Mesendoderm (in vitro differentiated cells): ENCODE measurements around the gene SVIL.
"Not testable (repeated sequence)": the region's sequence is repeated elsewhere in the genome, so short reads cannot be mapped to it uniquely, and the experiment has no call there.

Experiments used
- DNase-seq: peaks from one replicate; pipeline ENCODE4 v3.0.0; 2013
- H2AK5ac ChIP-seq: 2 replicates; pipeline ENCODE4 v1.6.1; 2013; ENCODE audit warnings: low read length, inconsistent platforms
- H2BK120ac ChIP-seq: 2 replicates; pipeline ENCODE4 v1.6.1; 2013; ENCODE audit warnings: low read depth, mild to moderate bottlenecking, low read length, moderate library complexity, mixed read lengths
- H2BK15ac ChIP-seq: replicated peaks from 2 replicates; pipeline ENCODE4 v1.6.1; 2013; ENCODE audit warnings: low read depth, mild to moderate bottlenecking, moderate library complexity
- H2BK5ac ChIP-seq: 2 replicates; pipeline ENCODE4 v1.6.1; 2013; ENCODE audit warnings: low read length, inconsistent platforms
- H3K18ac ChIP-seq: 2 replicates; pipeline ENCODE4 v1.6.1; 2013; ENCODE audit warnings: mild to moderate bottlenecking, low read length, mixed read lengths
- H3K23ac ChIP-seq: one replicate; pipeline ENCODE4 v1.6.1; 2013; ENCODE audit warnings: low read length
- H3K27ac ChIP-seq: 2 replicates; pipeline ENCODE4 v1.5.1; 2013; ENCODE audit warnings: low read depth, mild to moderate bottlenecking, inconsistent platforms, low read length, moderate library complexity
- H3K27me3 ChIP-seq: 2 replicates; pipeline ENCODE4 v1.6.1; 2013; ENCODE audit warnings: low read length, control low read depth, mild to moderate bottlenecking, inconsistent platforms; ENCODE audit not compliant: insufficient read depth, poor library complexity
- H3K36me3 ChIP-seq: 2 replicates; pipeline ENCODE4 v1.6.1; 2013; ENCODE audit warnings: low read length, inconsistent platforms; ENCODE audit not compliant: control insufficient read depth, insufficient read depth
- H3K4ac ChIP-seq: one replicate; pipeline ENCODE4 v1.6.1; 2013; ENCODE audit warnings: low read depth, mild to moderate bottlenecking, low read length, moderate library complexity
- H3K4me1 ChIP-seq: 2 replicates; pipeline ENCODE4 v1.6.1; 2013; ENCODE audit warnings: low read depth, low read length, inconsistent platforms; ENCODE audit not compliant: control insufficient read depth
- H3K4me2 ChIP-seq: 2 replicates; pipeline ENCODE4 v1.6.1; 2013; ENCODE audit warnings: low read length
- H3K4me3 ChIP-seq: 2 replicates; pipeline ENCODE4 v1.5.1; 2013; ENCODE audit warnings: mild to moderate bottlenecking, low read length
- H3K56ac ChIP-seq: one replicate; pipeline ENCODE4 v1.6.1; 2013; ENCODE audit warnings: low read length
- H3K79me1 ChIP-seq: 2 replicates; pipeline ENCODE4 v1.6.1; 2013; ENCODE audit warnings: low read length, inconsistent platforms
- H3K79me2 ChIP-seq: 2 replicates; pipeline ENCODE4 v1.6.1; 2013; ENCODE audit warnings: mild to moderate bottlenecking, low read length; ENCODE audit not compliant: control insufficient read depth, insufficient read depth
- H3K9ac ChIP-seq: 2 replicates; pipeline ENCODE4 v1.6.1; 2013; ENCODE audit warnings: low read length, inconsistent platforms
- H4K5ac ChIP-seq: one replicate; pipeline ENCODE4 v1.6.1; 2013; ENCODE audit warnings: low read length
- H4K8ac ChIP-seq: one replicate; pipeline ENCODE4 v1.6.1; 2013; ENCODE audit warnings: low read depth, mild to moderate bottlenecking, control low read depth, low read length, moderate library complexity
- WGBS: extraction: QIAGEN DNeasy Blood & Tissue Kit; methylation state at CpG from one replicate; pipeline ENCODE4 v1.1.7; 2013; ENCODE audit warnings: low lambda C conversion rate, missing lambda C conversion rate; ENCODE audit not compliant: insufficient coverage; ENCODE audit errors: extremely low coverage; 5-methylcytosine and 5-hydroxymethylcytosine counted together

Gene SVIL

GRCh38 chr10:29563420-29564035 is 71.2 kb downstream of the SVIL start:
- no peaks in the 10 kb centered on the region for H3K36me3 ChIP-seq
- H3K23ac ChIP-seq = no peak overlapping the region
- H3K4me2 ChIP-seq = no peak overlapping the region
- WGBS = no CpG with 5 or more reads among the region's 7 CpGs
- no peak overlapping the region for H3K56ac ChIP-seq
- H2AK5ac ChIP-seq = no peak overlapping the region
- H3K27me3 ChIP-seq = no peaks in the 10 kb centered on the region
- no peak overlapping the region for H2BK120ac ChIP-seq
- no peaks in the 10 kb centered on the region for H3K79me2 ChIP-seq
- no peak for DNase-seq
- no peak overlapping the region for H4K8ac ChIP-seq
- H3K18ac ChIP-seq = no peak overlapping the region
- no peak overlapping the region for H3K4ac ChIP-seq
- no peak overlapping the region for H2BK5ac ChIP-seq
- H3K4me3 ChIP-seq = no peak overlapping the region
- no peak overlapping the region for H3K27ac ChIP-seq
- no peaks in the 10 kb centered on the region for H3K79me1 ChIP-seq
- H3K4me1 ChIP-seq = no peaks in the 10 kb centered on the region
- H4K5ac ChIP-seq = no peak overlapping the region
- no peak overlapping the region for H2BK15ac ChIP-seq
- no peak overlapping the region for H3K9ac ChIP-seq

GRCh38 chr10:29563006-29563405 is 71.8 kb downstream of the SVIL start:
- not testable (repeated sequence) for H3K4me2 ChIP-seq, H3K4me3 ChIP-seq, H2BK5ac ChIP-seq, H3K4ac ChIP-seq, H2BK120ac ChIP-seq, H3K27me3 ChIP-seq, H3K36me3 ChIP-seq, H3K79me2 ChIP-seq, H2BK15ac ChIP-seq, H4K8ac ChIP-seq, DNase-seq, H3K18ac ChIP-seq, H3K27ac ChIP-seq, H3K79me1 ChIP-seq, H2AK5ac ChIP-seq, H3K9ac ChIP-seq, H3K56ac ChIP-seq, H4K5ac ChIP-seq, H3K23ac ChIP-seq, H3K4me1 ChIP-seq
- no CpG with 5 or more reads among the region's 7 CpGs for WGBS

- no peak for DNase-seq
- Histone ChIP-seq H3K4me1 (peaks cover 4% of the 10 kb centered on the region), H3K79me2 (no peaks in the 10 kb centered on the region)
Observed at GRCh38 chr10:29559996-29560395, 74.8 kb downstream of the SVIL start.

GRCh38 chr10:29557665-29558064 is 77.1 kb downstream of the SVIL start:
- Histone ChIP-seq H4K8ac (no peak overlapping the region), H2BK120ac (no peak overlapping the region), H3K23ac (no peak overlapping the region), H3K4me3 (no peak overlapping the region), H3K4ac (no peak overlapping the region), H3K4me2 (no peak overlapping the region), H3K27me3 (no peaks in the 10 kb centered on the region), H3K36me3 (no peaks in the 10 kb centered on the region), H4K5ac (no peak overlapping the region), H2BK5ac (no peak overlapping the region), H3K9ac (no peak overlapping the region), H3K27ac (no peak overlapping the region), H3K79me2 (no peaks in the 10 kb centered on the region), H3K56ac (no peak overlapping the region), H2BK15ac (no peak overlapping the region), H2AK5ac (no peak overlapping the region), H3K4me1 (peaks cover 4% of the 10 kb centered on the region), H3K18ac (no peak overlapping the region), H3K79me1 (no peaks in the 10 kb centered on the region)
- DNase-seq = no peak
- no CpG with 5 or more reads among the region's 3 CpGs for WGBS

More at GRCh38 chr10:29559996-29560395, 74.8 kb downstream of the SVIL start:
- no peak overlapping the region for H3K9ac ChIP-seq
- H3K56ac ChIP-seq = no peak overlapping the region
- H3K4me2 ChIP-seq = no peak overlapping the region
- H3K27ac ChIP-seq = no peak overlapping the region
- H3K23ac ChIP-seq = no peak overlapping the region
- H2BK5ac ChIP-seq = no peak overlapping the region
- H3K79me1 ChIP-seq = no peaks in the 10 kb centered on the region
- H3K4ac ChIP-seq = no peak overlapping the region
- no peak overlapping the region for H2BK15ac ChIP-seq
- H2AK5ac ChIP-seq = no peak overlapping the region
- no peak overlapping the region for H2BK120ac ChIP-seq
- no CpG with 5 or more reads among the region's 4 CpGs for WGBS
- H3K27me3 ChIP-seq = no peaks in the 10 kb centered on the region
- H4K5ac ChIP-seq = no peak overlapping the region
- H3K18ac ChIP-seq = no peak overlapping the region
- no peaks in the 10 kb centered on the region for H3K36me3 ChIP-seq
- H4K8ac ChIP-seq = no peak overlapping the region
- H3K4me3 ChIP-seq = no peak overlapping the region

DNA sequence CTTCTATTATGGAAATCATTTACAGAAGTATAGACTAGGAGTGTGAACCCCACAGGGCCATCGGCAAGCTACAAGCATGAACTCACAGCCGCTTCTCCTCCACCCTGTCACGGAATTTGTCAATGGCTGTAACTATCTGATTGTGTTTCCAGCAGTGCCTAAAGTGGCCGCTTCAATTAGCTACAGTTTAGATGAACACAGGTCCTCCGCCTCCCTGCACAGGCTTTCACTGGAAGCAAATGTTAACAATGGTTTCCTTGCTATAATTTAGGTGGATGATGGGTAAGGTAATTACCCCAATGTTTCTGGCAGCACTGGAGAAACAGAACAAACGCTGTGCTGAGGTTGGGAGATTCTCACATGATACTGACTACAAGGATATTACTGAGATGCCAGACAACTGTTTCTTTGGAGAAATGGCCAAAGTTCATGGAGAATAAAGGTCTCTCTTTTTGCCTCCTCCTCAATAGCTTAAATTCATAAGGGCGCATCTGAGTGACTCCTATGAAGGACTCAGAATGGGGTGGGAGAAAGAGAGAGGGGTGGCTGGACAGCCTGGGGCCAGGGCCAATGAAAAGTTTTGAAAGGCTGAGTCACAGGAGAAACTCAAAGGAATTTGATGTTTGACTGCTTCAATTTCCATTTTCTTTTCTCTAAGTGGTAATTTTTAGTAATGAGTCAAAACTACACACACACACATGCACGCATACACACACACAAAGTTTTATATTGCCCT is 78.9 kb downstream of the SVIL start:
- no peak overlapping the region for H2BK5ac ChIP-seq
- H3K9ac ChIP-seq = no peak overlapping the region
- no peak overlapping the region for H2AK5ac ChIP-seq
- peaks cover 4% of the 10 kb centered on the region for H3K4me1 ChIP-seq
- peak; percentile 33 for DNase-seq
- no peak overlapping the region for H4K5ac ChIP-seq
- no peaks in the 10 kb centered on the region for H3K79me1 ChIP-seq
- H3K4me3 ChIP-seq = no peak overlapping the region
- no peak overlapping the region for H4K8ac ChIP-seq
- H3K4me2 ChIP-seq = no peak overlapping the region
- H3K27ac ChIP-seq = no peak overlapping the region
- H3K36me3 ChIP-seq = peaks cover 3% of the 10 kb centered on the region
- no peaks in the 10 kb centered on the region for H3K79me2 ChIP-seq
- H2BK120ac ChIP-seq = no peak overlapping the region
- no peak overlapping the region for H3K18ac ChIP-seq
- no peak overlapping the region for H3K23ac ChIP-seq
- H2BK15ac ChIP-seq = no peak overlapping the region
- WGBS = no CpG with 5 or more reads among the region's 8 CpGs
- H3K56ac ChIP-seq = no peak overlapping the region
- H3K27me3 ChIP-seq = no peaks in the 10 kb centered on the region
- no peak overlapping the region for H3K4ac ChIP-seq
